Right lobe of liver (tissue), 6 donors: Measurements from ENCODE around the gene PRRC2C. TPM values are rescaled to one million over a fixed set of nuclear protein-coding genes. Genes with fewer than 3 reads are reported as not detected.

Source experiments
- ATAC-seq, 4 donors: fragments of 200-7000 bp; cut with Tn5 transposase; one replicate each; pipeline ENCODE4 v1.9.1; 2020; ENCODE audit warnings: mild to moderate bottlenecking in 4 of 4, moderate library complexity in 4 of 4
- DNase-seq, 3 donors: peaks; one replicate each; pipeline ENCODE4 v3.0.0-alpha.2; 2020
- H3K27ac ChIP-seq, 3 donors: fragments of 200-600 bp; one replicate each; pipeline ENCODE4 v1.8.0; 2022
- H3K27me3 ChIP-seq, 2 donors: fragments of 200-600 bp; one replicate each; pipeline ENCODE4 v1.8.0; 2022
- H3K36me3 ChIP-seq, 4 donors: fragments of 200-600 bp; sonication (generic) in 1 of 4; one replicate each; pipeline versions ENCODE4 v1.5.1 to v1.8.0; 2017 to 2022; ENCODE audit warnings: control low read depth in 1 of 4
- H3K4me1 ChIP-seq, 4 donors: fragments of 200-600 bp; sonication (generic) in 1 of 4; one replicate each; pipeline versions ENCODE4 v1.5.1 to v1.8.0; 2017 to 2022; ENCODE audit warnings: control low read depth in 1 of 4
- H3K4me3 ChIP-seq, 3 donors: fragments of 200-600 bp; one replicate each; pipeline ENCODE4 v1.8.0; 2022
- H3K9me3 ChIP-seq, 4 donors: fragments of 200-600 bp; sonication (generic) in 1 of 4; one replicate each; pipeline versions ENCODE4 v1.5.1 to v1.8.0; 2017 to 2022; ENCODE audit warnings: control low read depth in 1 of 4
- CTCF ChIP-seq, 4 donors: fragments of 200-600 bp in 3 of 4; fragments of 450-650 bp in 1 of 4; IDR thresholded peaks; one replicate each; pipeline versions ENCODE4 v1.5.1 to v1.8.0; 2016 to 2022; ENCODE audit warnings: antibody characterized with exemption in 4 of 4, mild to moderate bottlenecking in 2 of 4
- POLR2A ChIP-seq: fragments of 450-650 bp; IDR thresholded peaks from one replicate; pipeline ENCODE4 v1.6.1; 2017; ENCODE audit warnings: antibody characterized with exemption, mild to moderate bottlenecking
- WGBS: methylation state at CpG from one replicate; pipeline ENCODE4 v1.1.6; 2018; ENCODE audit warnings: low coverage, low lambda C conversion rate; ENCODE audit not compliant: insufficient coverage; ENCODE audit errors: missing lambda C conversion rate; 5-methylcytosine and 5-hydroxymethylcytosine counted together
- intact Hi-C, 2 donors: fragments of 100-400 bp; cut with DNase I; formaldehyde crosslinking; loops; one replicate each; pipeline versions ENCODE4 v1.11.2 to v1.14.1; 2022
- small RNA-seq, 2 experiments: library from RNA; depleted of rRNA; stranded (forward); fragments of <200 nt; gene quantifications; one replicate each; pipeline ENCODE3, GENCODE V24; 2016
- total RNA-seq, 6 experiments: library from RNA; depleted of rRNA in 2 of 6; stranded (reverse); fragments of >200 nt in 2 of 6; fragmentation: NEBNext Ultra II Directional in 3 of 6; extraction: Animal tissue kit (Norgen Biotek cat#: 25700) in 3 of 6; gene quantifications; one replicate each; pipeline versions ENCODE4 v1.1.0 to v1.2.4, GENCODE V29; 2016 to 2023
- donor health status: DM: no; HTN: yes; CAD: no.
- donor health status: DM: no; HTN: no; CAD: no.
- donor health status: DM: no; HTN: no; CAD: no.
- donor health status: DM: no; HTN: yes; CAD: no.
- donor health status: DM: no; HTN: yes; CAD: no.

Gene PRRC2C
- total RNA-seq, 6 experiments from 2014 or later: 39.1 to 59.9 (median 48.5) TPM

- Histone ChIP-seq H3K9me3 (no peaks in the 10 kb centered on the region), H3K4me1 (peaks cover 0 to 3% (median 1%) of the 10 kb centered on the region in 4 donors), H3K27ac (no peak overlapping the region), H3K27me3 (no peaks in the 10 kb centered on the region), H3K4me3 (no peak overlapping the region), H3K36me3 (no peaks in the 10 kb centered on the region)
- ATAC-seq (no peak), DNase-seq (no peak)
- intact Hi-C loops: loop anchor here in 1 of 2 donors (10.0 kb wide), 1 partner anchor 75 kb away; no protein-coding TSS in a partner anchor
- 92% methylated on average over 1 of the region's 1 CpG for WGBS
- TF ChIP-seq CTCF (IDR thresholded peaks at IDR 0.05): no peak
- TF ChIP-seq POLR2A: no peak
These were observed 154.9 kb downstream of the PRRC2C start for GRCh38 chr1:171640225-171640624.

- peaks cover 0 to 13% (median 2%) of the 10 kb centered on the region in 4 donors for H3K4me1 ChIP-seq
- DNase-seq (no peak), ATAC-seq (no peak)
- 54% methylated on average over 9 of the region's 10 CpGs for WGBS
- TF ChIP-seq CTCF (IDR thresholded peaks at IDR 0.05) (no peak), POLR2A (no peak)
- H3K9me3 ChIP-seq: no peaks in the 10 kb centered on the region
- H3K4me3 ChIP-seq: no peak overlapping the region
- no peaks in the 10 kb centered on the region for H3K36me3 ChIP-seq
- H3K27ac ChIP-seq: no peak overlapping the region
- intact Hi-C loops: loop anchor here in 1 of 2 donors (10.0 kb wide), 1 partner anchor 74 kb away; no protein-coding TSS in a partner anchor
- H3K27me3 ChIP-seq: no peaks in the 10 kb centered on the region
These were observed 155.9 kb downstream of the PRRC2C start for GRCh38 chr1:171641076-171641864.

GRCh38 chr1:171642197-171642596 is 156.9 kb downstream of the PRRC2C start:
- Histone ChIP-seq H3K27me3 (no peaks in the 10 kb centered on the region), H3K4me3 (no peak overlapping the region), H3K36me3 (no peaks in the 10 kb centered on the region), H3K27ac (no peak overlapping the region), H3K4me1 (peaks cover 0 to 13% (median 2%) of the 10 kb centered on the region in 4 donors), H3K9me3 (no peaks in the 10 kb centered on the region)
- ATAC-seq: no peak
- TF ChIP-seq CTCF (IDR thresholded peaks at IDR 0.05): no peak
- TF ChIP-seq POLR2A: no peak
- no peak for DNase-seq
- WGBS: 80% methylated on average over 1 of the region's 4 CpGs
- intact Hi-C loops: loop anchor here in 1 of 2 donors (10.0 kb wide), 1 partner anchor 73 kb away; no protein-coding TSS in a partner anchor

Small RNA genes within 50 kb of the gene (small RNA-seq; reads per million reads assigned to genes)
- gene CYCSP53: 0 reads per million in 2 experiments

Other genes with a start within 250 kb of the PRRC2C start
- gene FMO1, start 237.0 kb upstream of the PRRC2C start, total RNA-seq: 1 to 10 TPM in 3 of 6 experiments, under 1 TPM in 3; 0.15 to 7.6 (median 2.5) TPM
- gene FMO4, start 171.3 kb upstream of the PRRC2C start, total RNA-seq: 10 to 100 TPM; 12.8 to 32.7 (median 20.0) TPM
- gene MYOCOS, start 136.7 kb downstream of the PRRC2C start, total RNA-seq: not detected
- gene MYOC, start 167.2 kb downstream of the PRRC2C start, total RNA-seq: not detected